ENCODE data around the gene ORC2. TPM values are rescaled to one million over a fixed set of nuclear protein-coding genes. Genes with fewer than 3 reads are reported as not detected.
"Not testable (repeated sequence)": the region's sequence is repeated elsewhere in the genome, so short reads cannot be mapped to it uniquely, and the experiment has no call there.

ORC2 gene
- total and polyA plus RNA-seq, 8 donors, result 5.3 to 62.0 (median 15.1) TPM

DNA sequence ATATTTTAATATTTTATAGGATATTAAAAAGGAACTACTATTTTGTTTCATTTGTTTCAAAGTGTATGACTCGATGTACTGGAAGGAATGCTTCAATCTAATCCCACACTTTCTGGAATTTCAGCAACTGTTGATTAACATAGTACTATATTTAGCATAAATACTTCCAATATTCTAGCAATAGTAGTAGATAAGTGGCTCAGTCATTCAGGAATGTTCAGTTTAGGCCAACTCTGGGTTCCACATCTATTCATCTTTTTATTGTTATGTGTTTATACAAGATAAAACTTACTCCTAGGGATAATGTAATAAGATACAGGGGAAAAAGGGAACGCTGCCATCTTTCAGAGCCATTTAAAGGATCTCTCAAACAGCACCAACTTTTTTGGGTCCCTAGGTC is 22.3 kb upstream of the ORC2 start:
- H3K4me3 ChIP-seq, result no peak overlapping the region
- H3K27me3 ChIP-seq, result no peaks in the 10 kb centered on the region
- H3K9me3 ChIP-seq, result no peaks in the 10 kb centered on the region
- WGBS, 5 donors, result 34 to 56% (median 42%) methylated on average over 2 of the region's 2 CpGs
- H3K27ac ChIP-seq, result no peak overlapping the region
- intact Hi-C loops (cut with DNase I; ENCODE audit: low total_unique reads), result no loop called here
- no peak for DNase-seq
- TF ChIP-seq POLR2A (IDR thresholded peaks at IDR 0.05) (no peak), POLR2AphosphoS5 (IDR thresholded peaks at IDR 0.05) (no peak), EP300 (IDR thresholded peaks at IDR 0.05) (no peak)
- TF ChIP-seq, protein P1, sequence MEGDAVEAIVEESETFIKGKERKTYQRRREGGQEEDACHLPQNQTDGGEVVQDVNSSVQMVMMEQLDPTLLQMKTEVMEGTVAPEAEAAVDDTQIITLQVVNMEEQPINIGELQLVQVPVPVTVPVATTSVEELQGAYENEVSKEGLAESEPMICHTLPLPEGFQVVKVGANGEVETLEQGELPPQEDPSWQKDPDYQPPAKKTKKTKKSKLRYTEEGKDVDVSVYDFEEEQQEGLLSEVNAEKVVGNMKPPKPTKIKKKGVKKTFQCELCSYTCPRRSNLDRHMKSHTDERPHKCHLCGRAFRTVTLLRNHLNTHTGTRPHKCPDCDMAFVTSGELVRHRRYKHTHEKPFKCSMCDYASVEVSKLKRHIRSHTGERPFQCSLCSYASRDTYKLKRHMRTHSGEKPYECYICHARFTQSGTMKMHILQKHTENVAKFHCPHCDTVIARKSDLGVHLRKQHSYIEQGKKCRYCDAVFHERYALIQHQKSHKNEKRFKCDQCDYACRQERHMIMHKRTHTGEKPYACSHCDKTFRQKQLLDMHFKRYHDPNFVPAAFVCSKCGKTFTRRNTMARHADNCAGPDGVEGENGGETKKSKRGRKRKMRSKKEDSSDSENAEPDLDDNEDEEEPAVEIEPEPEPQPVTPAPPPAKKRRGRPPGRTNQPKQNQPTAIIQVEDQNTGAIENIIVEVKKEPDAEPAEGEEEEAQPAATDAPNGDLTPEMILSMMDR (IDR thresholded peaks at IDR 0.05), result no peak
- peaks cover 18 to 76% (median 61%) of the 10 kb centered on the region in 4 donors for H3K36me3 ChIP-seq
- peaks cover 0 to 20% (median 5%) of the 10 kb centered on the region in 4 donors for H3K4me1 ChIP-seq

DNA sequence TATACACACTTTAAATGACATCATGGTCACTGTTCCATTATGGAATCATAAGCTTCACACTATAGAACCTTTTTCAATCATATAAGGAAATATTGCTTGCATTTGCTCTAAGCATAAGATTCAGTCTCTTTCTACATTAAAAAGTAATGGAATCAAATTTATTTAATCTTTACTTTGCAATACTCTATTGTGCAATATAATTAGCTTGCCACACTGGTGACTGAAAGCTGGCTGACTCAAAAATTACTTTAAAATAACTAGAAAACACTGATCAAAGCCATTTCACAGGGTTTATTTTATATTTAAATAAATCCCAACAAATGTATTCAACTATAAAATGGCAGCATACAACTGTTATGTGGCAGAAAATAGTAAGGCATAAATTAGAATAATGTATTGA is 13.2 kb upstream of the ORC2 start:
- peaks cover 10 to 21% (median 20%) of the 10 kb centered on the region in 4 donors for H3K36me3 ChIP-seq
- no peaks in the 10 kb centered on the region for H3K4me1 ChIP-seq
- H3K27ac ChIP-seq, result no peak overlapping the region
- TF ChIP-seq POLR2A (IDR thresholded peaks at IDR 0.05) (no peak), EP300 (IDR thresholded peaks at IDR 0.05) (no peak), POLR2AphosphoS5 (IDR thresholded peaks at IDR 0.05) (no peak)
- TF ChIP-seq, protein P1 (IDR thresholded peaks at IDR 0.05), result no peak
- no peaks in the 10 kb centered on the region for H3K9me3 ChIP-seq
- H3K27me3 ChIP-seq, result no peaks in the 10 kb centered on the region
- H3K4me3 ChIP-seq, result no peak overlapping the region
- intact Hi-C loops (cut with DNase I; ENCODE audit: low total_unique reads), result no loop called here
- no peak for DNase-seq

DNA sequence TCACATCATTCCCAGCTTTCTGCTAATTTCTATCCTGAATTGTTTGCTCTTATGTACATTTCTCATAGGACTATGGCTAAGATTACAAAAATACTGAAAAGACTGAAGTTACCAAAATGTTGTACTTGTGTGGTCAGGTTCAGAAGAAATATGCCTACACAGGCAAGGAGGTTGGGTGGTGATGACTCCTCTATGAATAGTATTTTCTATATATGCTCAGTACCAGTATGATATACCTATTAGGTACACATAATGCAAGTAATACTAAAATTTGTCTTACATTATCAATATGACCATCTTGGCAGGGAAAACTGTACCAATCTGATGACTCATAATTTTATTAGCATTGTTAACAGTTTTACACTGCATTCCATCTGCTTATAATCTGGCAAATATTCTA is 12.2 kb upstream of the ORC2 start:
- no peak overlapping the region for H3K27ac ChIP-seq
- H3K4me3 ChIP-seq, result no peak overlapping the region
- intact Hi-C loops (cut with DNase I; ENCODE audit: low total_unique reads), result no loop called here
- TF ChIP-seq POLR2AphosphoS5 (IDR thresholded peaks at IDR 0.05) (no peak), EP300 (IDR thresholded peaks at IDR 0.05) (no peak), POLR2A (IDR thresholded peaks at IDR 0.05) (no peak)
- TF ChIP-seq, protein P1 (IDR thresholded peaks at IDR 0.05), result no peak
- no peaks in the 10 kb centered on the region for H3K4me1 ChIP-seq
- H3K27me3 ChIP-seq, result no peaks in the 10 kb centered on the region
- H3K36me3 ChIP-seq, result peaks cover 3 to 11% (median 9%) of the 10 kb centered on the region in 4 donors
- DNase-seq, result no peak
- no peaks in the 10 kb centered on the region for H3K9me3 ChIP-seq

DNA sequence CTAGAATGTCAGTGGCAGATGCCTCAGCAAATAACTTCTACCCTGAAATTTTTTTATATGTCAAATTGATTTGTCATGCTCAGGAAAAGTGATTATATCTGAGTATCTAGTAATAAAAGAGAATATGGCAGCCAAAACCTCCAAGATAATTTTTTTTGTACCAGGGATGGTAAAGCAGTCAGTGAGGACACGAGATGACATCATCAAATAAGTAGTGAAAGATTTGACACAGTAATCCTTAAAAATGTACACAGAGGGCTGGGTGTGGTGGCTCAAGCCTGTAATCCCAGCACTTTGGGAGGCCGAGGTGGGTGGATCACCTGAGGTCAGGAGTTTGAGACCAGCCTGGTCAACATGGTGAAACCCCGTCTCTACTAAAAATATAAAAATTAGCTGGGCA is 6.6 kb upstream of the ORC2 start:
- H3K27ac ChIP-seq; H3K36me3 ChIP-seq; DNase-seq; H3K27me3 ChIP-seq; H3K4me3 ChIP-seq; intact Hi-C loops (cut with DNase I; ENCODE audit: low total_unique reads); H3K9me3 ChIP-seq: not testable (repeated sequence)
- WGBS, 5 donors, result 89 to 98% (median 92%) methylated on average over 3 of the region's 3 CpGs
- H3K4me1 ChIP-seq, result peaks cover 0 to 23% (median 8%) of the 10 kb centered on the region in 4 donors

DNA sequence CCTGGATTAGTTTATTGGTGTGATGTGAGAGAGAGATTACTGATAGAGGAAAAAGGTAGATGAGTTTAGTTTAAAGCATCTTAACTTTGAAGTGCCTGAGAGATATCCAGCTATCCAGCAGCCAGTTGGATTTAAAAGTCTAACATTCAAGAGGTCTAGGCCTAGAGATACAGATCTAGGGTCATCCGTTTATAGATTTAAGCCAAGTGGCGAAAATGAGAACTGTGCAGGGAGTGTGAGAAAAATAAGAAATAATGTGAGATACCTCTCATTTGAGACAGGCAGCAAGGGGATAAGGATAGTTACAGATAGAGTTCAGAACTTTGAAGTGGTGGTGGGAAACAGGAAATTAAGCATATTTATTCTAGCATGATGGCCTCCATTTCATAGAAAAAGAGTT is 5.3 kb upstream of the ORC2 start:
- no peaks in the 10 kb centered on the region for H3K36me3 ChIP-seq
- intact Hi-C loops (cut with DNase I; ENCODE audit: low total_unique reads), result no loop called here
- H3K27me3 ChIP-seq, result no peaks in the 10 kb centered on the region
- WGBS, 5 donors, result 80 to 92% (median 89%) methylated on average over 2 of the region's 2 CpGs
- no peak for DNase-seq
- peak overlapping the region in 4 of 5 donors; percentile 65 to 89 (median 68) for H3K27ac ChIP-seq
- H3K4me1 ChIP-seq, result peaks cover 4 to 32% (median 16%) of the 10 kb centered on the region in 4 donors
- TF ChIP-seq POLR2A (IDR thresholded peaks at IDR 0.05) (no peak), EP300 (IDR thresholded peaks at IDR 0.05) (no peak), POLR2AphosphoS5 (IDR thresholded peaks at IDR 0.05) (no peak)
- TF ChIP-seq, protein P1 (IDR thresholded peaks at IDR 0.05), result no peak
- H3K9me3 ChIP-seq, result no peaks in the 10 kb centered on the region
- H3K4me3 ChIP-seq, result no peak overlapping the region

Measured in stomach (tissue), 9 donors.